IMR-90 (cell line): Measurements from ENCODE around the gene WDR74. TPM values are rescaled to one million over a fixed set of nuclear protein-coding genes. Genes with fewer than 3 reads are reported as not detected.
A peak's percentile ranks its signal among the peaks of the same experiment; 100 is the strongest.

Experiments used
- ATAC-seq: fragments of 200-7000 bp; cut with Tn5 transposase; 2 replicates; pipeline ENCODE4 v1.9.1; 2020; ENCODE audit warnings: low read depth, mild to moderate bottlenecking, moderate library complexity
- BruUV-seq: library from RNA; stranded (reverse); fragments of 400-500 nt; replicated peaks from 2 replicates; lab custom pipeline; 2021; lab: Mats Ljungman, UMichigan
- CTCF ChIA-PET: fragments of 300-600 bp; formaldehyde crosslinking; extraction: SDS; loops from one replicate; lab custom pipeline; 2021; ENCODE audit warnings: antibody characterized with exemption; lab: Yijun Ruan, JAX
- POLR2A ChIA-PET: fragments of 300-600 bp; sonication (Branson Sonifier 250); formaldehyde crosslinking; loops from one replicate; lab custom pipeline; 2022; ENCODE audit warnings: antibody characterized with exemption; ENCODE audit not compliant: unreplicated experiment; lab: Charles Lee
- DNase-seq: peaks from one replicate; pipeline ENCODE4 v3.0.0; 2013
- H2AFZ ChIP-seq: replicated peaks from 2 replicates; pipeline ENCODE3; 2013; ENCODE audit warnings: low read length, mild to moderate bottlenecking; ENCODE audit not compliant: poor library complexity
- H2AK5ac ChIP-seq: 2 replicates; pipeline ENCODE4 v1.6.1; 2013; ENCODE audit warnings: low read depth, low read length, inconsistent platforms
- H2AK9ac ChIP-seq: replicated peaks from 2 replicates; pipeline ENCODE3; 2013; ENCODE audit warnings: mild to moderate bottlenecking, low read depth, low read length, moderate library complexity; ENCODE audit not compliant: poor library complexity
- H2BK120ac ChIP-seq: 2 replicates; pipeline ENCODE4 v1.6.1; 2013; ENCODE audit warnings: low read depth, low read length, inconsistent platforms
- H2BK15ac ChIP-seq: 3 replicates; pipeline ENCODE4 v1.6.1; 2013; ENCODE audit warnings: low read depth, low read length, inconsistent platforms
- H2BK20ac ChIP-seq: 2 replicates; pipeline ENCODE4 v1.6.1; 2013; ENCODE audit warnings: low read depth, mild to moderate bottlenecking, inconsistent platforms, low read length, moderate library complexity
- H2BK5ac ChIP-seq: 2 replicates; pipeline ENCODE4 v1.6.1; 2013; ENCODE audit warnings: mild to moderate bottlenecking, low read depth, low read length, inconsistent platforms; ENCODE audit not compliant: poor library complexity, severe bottlenecking
- H3K14ac ChIP-seq: replicated peaks from 2 replicates; pipeline ENCODE4 v1.6.1; 2013; ENCODE audit warnings: low read depth, low read length, inconsistent platforms
- H3K18ac ChIP-seq: 2 replicates; pipeline ENCODE4 v1.6.1; 2013; ENCODE audit warnings: low read depth, low read length, control low read depth
- H3K23ac ChIP-seq: 2 replicates; pipeline ENCODE4 v1.6.1; 2013; ENCODE audit warnings: low read depth, low read length, inconsistent platforms
- H3K27ac ChIP-seq: 2 replicates; pipeline ENCODE4 v1.5.1; 2013; ENCODE audit warnings: mild to moderate bottlenecking, control low read depth, low read length; ENCODE audit not compliant: insufficient read depth
- H3K27me3 ChIP-seq: 2 replicates; pipeline ENCODE4 v1.6.1; 2013; ENCODE audit warnings: low read length; ENCODE audit not compliant: control insufficient read depth, insufficient read depth
- H3K36me3 ChIP-seq: 2 replicates; pipeline ENCODE4 v1.6.1; 2013; ENCODE audit warnings: low read length, mixed read lengths; ENCODE audit not compliant: control insufficient read depth, insufficient read depth
- H3K4ac ChIP-seq: 2 replicates; pipeline ENCODE4 v1.6.1; 2013; ENCODE audit warnings: low read depth, low read length, inconsistent platforms
- H3K4me1 ChIP-seq: 2 replicates; pipeline ENCODE4 v1.6.1; 2013; ENCODE audit warnings: low read length, mixed read lengths; ENCODE audit not compliant: control insufficient read depth, insufficient read depth
- H3K4me2 ChIP-seq: 2 replicates; pipeline ENCODE4 v1.6.1; 2013; ENCODE audit warnings: low read depth, mild to moderate bottlenecking, control low read depth, low read length, moderate library complexity
- H3K4me3 ChIP-seq: 2 replicates; pipeline ENCODE4 v1.5.1; 2013; ENCODE audit warnings: low read depth, mild to moderate bottlenecking, control low read depth, low read length, moderate library complexity; ENCODE audit not compliant: insufficient read depth
- H3K56ac ChIP-seq: 2 replicates; pipeline ENCODE4 v1.6.1; 2013; ENCODE audit warnings: low read length, inconsistent platforms; ENCODE audit not compliant: insufficient read depth; ENCODE audit errors: extremely low read depth
- H3K79me1 ChIP-seq, 2 experiments: 2 replicates each; pipeline ENCODE4 v1.6.1; 2013; ENCODE audit warnings: low read length in 2 of 2, inconsistent platforms in 1 of 2, low read depth in 1 of 2
- H3K9ac ChIP-seq: 2 replicates; pipeline ENCODE4 v1.6.1; 2013; ENCODE audit warnings: low read depth, low read length, control low read depth
- H3K9me1 ChIP-seq: 2 replicates; pipeline ENCODE4 v1.6.1; 2013; ENCODE audit warnings: low read length, inconsistent platforms; ENCODE audit not compliant: insufficient read depth
- H3K9me3 ChIP-seq: 2 replicates; pipeline ENCODE4 v1.6.1; 2013; ENCODE audit warnings: low read length; ENCODE audit not compliant: control insufficient read depth, insufficient read depth
- H4K20me1 ChIP-seq: 2 replicates; pipeline ENCODE4 v1.6.1; 2013; ENCODE audit warnings: low read length, inconsistent platforms; ENCODE audit not compliant: insufficient read depth
- H4K5ac ChIP-seq: 2 replicates; pipeline ENCODE4 v1.6.1; 2013; ENCODE audit warnings: mild to moderate bottlenecking, low read depth, low read length, control low read depth
- H4K8ac ChIP-seq, 2 experiments: 2 replicates each; pipeline ENCODE4 v1.6.1; 2013; ENCODE audit warnings: low read depth in 2 of 2, low read length in 2 of 2, control low read depth in 1 of 2, inconsistent platforms in 1 of 2
- H4K91ac ChIP-seq: 2 replicates; pipeline ENCODE4 v1.6.1; 2013; ENCODE audit warnings: low read depth, low read length, inconsistent platforms; ENCODE audit not compliant: insufficient read depth
- BHLHE40 ChIP-seq: fragments of 150-350 bp; IDR thresholded peaks from 2 replicates; pipeline ENCODE4 v1.6.1; 2016; ENCODE audit warnings: mild to moderate bottlenecking, low read depth, low read length
- CEBPB ChIP-seq: IDR thresholded peaks from 2 replicates; pipeline ENCODE4 v1.6.1; 2012; ENCODE audit warnings: low read depth, low read length, improper control_type of control experiment
- CHD1 ChIP-seq: IDR thresholded peaks from 2 replicates; pipeline ENCODE4 v1.6.1; 2012; ENCODE audit warnings: low read depth, low read length, improper control_type of control experiment
- ELK1 ChIP-seq: fragments of 150-350 bp; IDR thresholded peaks from 2 replicates; pipeline ENCODE4 v1.6.1; 2016; ENCODE audit warnings: low read depth, mild to moderate bottlenecking, low read length, moderate library complexity, borderline replicate concordance
- FOS ChIP-seq: fragments of 150-350 bp; IDR thresholded peaks from 2 replicates; pipeline ENCODE4 v1.6.1; 2016; ENCODE audit warnings: low read depth, low read length
- MAFK ChIP-seq: IDR thresholded peaks from 2 replicates; pipeline ENCODE4 v1.6.1; 2012; ENCODE audit warnings: low read depth, low read length, improper control_type of control experiment
- MAZ ChIP-seq: IDR thresholded peaks from 2 replicates; pipeline ENCODE4 v1.6.1; 2012; ENCODE audit warnings: low read depth, mild to moderate bottlenecking, low read length, improper control_type of control experiment, moderate library complexity, borderline replicate concordance
- MXI1 ChIP-seq: IDR thresholded peaks from 2 replicates; pipeline ENCODE4 v1.6.1; 2012; ENCODE audit warnings: low read depth, mild to moderate bottlenecking, low read length, moderate library complexity, borderline replicate concordance
- NFE2L2 ChIP-seq: fragments of 150-350 bp; IDR thresholded peaks from 2 replicates; pipeline ENCODE4 v1.6.1; 2016; ENCODE audit warnings: low read depth, mild to moderate bottlenecking, low read length
- POLR2A ChIP-seq: IDR thresholded peaks from 2 replicates; pipeline ENCODE4 v1.6.1; 2012; ENCODE audit warnings: mild to moderate bottlenecking, low read depth, low read length
- RAD21 ChIP-seq: IDR thresholded peaks from 2 replicates; pipeline ENCODE4 v1.6.1; 2012; ENCODE audit warnings: low read length, improper control_type of control experiment
- RCOR1 ChIP-seq: IDR thresholded peaks from 2 replicates; pipeline ENCODE4 v1.6.1; 2012; ENCODE audit warnings: mild to moderate bottlenecking, low read length, improper control_type of control experiment; ENCODE audit not compliant: insufficient replicate concordance
- RFX5 ChIP-seq: IDR thresholded peaks from 2 replicates; pipeline ENCODE4 v1.8.0; 2012; ENCODE audit warnings: low read depth, mild to moderate bottlenecking, low read length, moderate library complexity
- SMC3 ChIP-seq: fragments of 150-350 bp; IDR thresholded peaks from 2 replicates; pipeline ENCODE4 v1.6.1; 2016; ENCODE audit warnings: low read depth, mild to moderate bottlenecking, antibody characterized with exemption, low read length, moderate library complexity
- USF2 ChIP-seq: fragments of 150-350 bp; IDR thresholded peaks from 2 replicates; pipeline ENCODE4 v1.6.1; 2017; ENCODE audit warnings: mild to moderate bottlenecking, antibody characterized with exemption, low read length, low read depth
- WGBS, 2 experiments: methylation state at CpG; one replicate each; pipeline versions ENCODE4 v1.1.5 to v1.1.7; 2013; ENCODE audit warnings: missing lambda C conversion rate in 2 of 2; ENCODE audit not compliant: insufficient read length in 1 of 2; ENCODE audit errors: extremely low coverage in 2 of 2; 5-methylcytosine and 5-hydroxymethylcytosine counted together
- dilution Hi-C: fragments of 300-500 bp; cut with HindIII; formaldehyde crosslinking; loops from one replicate; pipeline ENCODE4 v1.14.3; 2018; ENCODE audit warnings: low sequenced_read_pairs; ENCODE audit not compliant: unreplicated experiment
- in situ Hi-C: fragments of 300-500 bp; cut with MboI; formaldehyde crosslinking; loops from 3 replicates; pipeline ENCODE4 v1.14.3; 2019; ENCODE audit warnings: low sequenced_read_pairs, inconsistent platforms, mixed read lengths
- intact Hi-C: fragments of 100-400 bp; cut with micrococcal nuclease; formaldehyde crosslinking; loops from 2 replicates; pipeline ENCODE4 v1.10.0; 2022
- polyA plus RNA-seq, 3 experiments: library from polyadenylated mRNA; depleted of rRNA; stranded (reverse); fragments of >200 nt; gene quantifications; 2 replicates each; pipeline ENCODE4 v1.2.3, GENCODE V29; 2012; ENCODE audit warnings: low replicate concordance in 1 of 3
- total RNA-seq: library from RNA; depleted of rRNA; stranded (reverse); fragments of >200 nt; gene quantifications from 2 replicates; pipeline ENCODE4 v1.2.3, GENCODE V29; 2012
- TF ChIP-seq, protein P1 (sequence below): conservative IDR thresholded peaks from 2 replicates; pipeline ENCODE4 v1.5.1; 2012; ENCODE audit warnings: mild to moderate bottlenecking, low read depth, low read length, improper control_type of control experiment

WDR74 gene
- total and polyA plus RNA-seq, 2 of the 4 experiments (the other 2 are of a cell fraction), result 38.4 to 44.3 TPM

- no peak overlapping the region for H3K4ac ChIP-seq
- no peak overlapping the region for H2BK5ac ChIP-seq
- ChIA-PET POLR2A (no interaction called here), CTCF (no interaction called here)
- peak overlapping the region; percentile 37 for H2AK9ac ChIP-seq
- no peaks in the 10 kb centered on the region for H3K27me3 ChIP-seq
- no peak overlapping the region for H4K91ac ChIP-seq
- H3K36me3 ChIP-seq, result peaks cover 76% of the 10 kb centered on the region
- no peak overlapping the region for H2BK20ac ChIP-seq
- no CpG with 5 or more reads among the region's 10 CpGs for WGBS, 2 experiments
- no peak overlapping the region for H3K4me3 ChIP-seq
- H3K23ac ChIP-seq, result no peak overlapping the region
- H3K9me1 ChIP-seq, result peaks cover 5% of the 10 kb centered on the region
- ATAC-seq, result no peak
- H3K56ac ChIP-seq, result no peak overlapping the region
- peaks cover 6% of the 10 kb centered on the region; the same call in 1 of the 2 replicates for H3K4me1 ChIP-seq
- no peak overlapping the region for H2AFZ ChIP-seq
- no peak for TF ChIP-seq SMC3
- no peak for TF ChIP-seq USF2
- no peak for TF ChIP-seq MAZ
- no peak for TF ChIP-seq ELK1
- no peak for TF ChIP-seq MAFK
- TF ChIP-seq RCOR1, result no peak
- TF ChIP-seq POLR2A, result no peak
- TF ChIP-seq, protein P1, sequence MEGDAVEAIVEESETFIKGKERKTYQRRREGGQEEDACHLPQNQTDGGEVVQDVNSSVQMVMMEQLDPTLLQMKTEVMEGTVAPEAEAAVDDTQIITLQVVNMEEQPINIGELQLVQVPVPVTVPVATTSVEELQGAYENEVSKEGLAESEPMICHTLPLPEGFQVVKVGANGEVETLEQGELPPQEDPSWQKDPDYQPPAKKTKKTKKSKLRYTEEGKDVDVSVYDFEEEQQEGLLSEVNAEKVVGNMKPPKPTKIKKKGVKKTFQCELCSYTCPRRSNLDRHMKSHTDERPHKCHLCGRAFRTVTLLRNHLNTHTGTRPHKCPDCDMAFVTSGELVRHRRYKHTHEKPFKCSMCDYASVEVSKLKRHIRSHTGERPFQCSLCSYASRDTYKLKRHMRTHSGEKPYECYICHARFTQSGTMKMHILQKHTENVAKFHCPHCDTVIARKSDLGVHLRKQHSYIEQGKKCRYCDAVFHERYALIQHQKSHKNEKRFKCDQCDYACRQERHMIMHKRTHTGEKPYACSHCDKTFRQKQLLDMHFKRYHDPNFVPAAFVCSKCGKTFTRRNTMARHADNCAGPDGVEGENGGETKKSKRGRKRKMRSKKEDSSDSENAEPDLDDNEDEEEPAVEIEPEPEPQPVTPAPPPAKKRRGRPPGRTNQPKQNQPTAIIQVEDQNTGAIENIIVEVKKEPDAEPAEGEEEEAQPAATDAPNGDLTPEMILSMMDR, result no peak
- TF ChIP-seq MXI1, result no peak
- TF ChIP-seq BHLHE40, result no peak
- TF ChIP-seq CEBPB, result no peak
- TF ChIP-seq RAD21, result no peak
- no peak for TF ChIP-seq RFX5
- no peak for TF ChIP-seq FOS
- TF ChIP-seq CHD1, result no peak
- TF ChIP-seq NFE2L2, result no peak
- no peak overlapping the region for H3K14ac ChIP-seq
- dilution Hi-C loops, result no loop called here
- H4K5ac ChIP-seq, result no peak overlapping the region
- no peaks in the 10 kb centered on the region for H3K9me3 ChIP-seq
- H3K27ac ChIP-seq, result no peak overlapping the region
- H2BK120ac ChIP-seq, result no peak overlapping the region
- in situ Hi-C loops, result no loop called here
- H3K79me1 ChIP-seq, result peaks cover 23 to 51% of the 10 kb centered on the region in 2 experiments
- intact Hi-C loops, result no loop called here
- no peak for DNase-seq
- no peak overlapping the region for H3K18ac ChIP-seq
- H4K20me1 ChIP-seq, result peaks cover 18% of the 10 kb centered on the region
- H4K8ac ChIP-seq, result no peak overlapping the region
- no peak overlapping the region for H2BK15ac ChIP-seq
- H3K9ac ChIP-seq, result no peak overlapping the region
- H2AK5ac ChIP-seq, result no peak overlapping the region
- H3K4me2 ChIP-seq, result no peak overlapping the region
- BruUV-seq, result no TSS peak
Measured at GRCh38 chr11:62799486-62799885, 39.9 kb downstream of the WDR74 start.
